T-helper 17 cell (primary cell): ENCODE results near the gene NAV2. TPM values are rescaled to one million over a fixed set of nuclear protein-coding genes. Genes with fewer than 3 reads are reported as not detected.

ENCODE experiments used
- ATAC-seq: fragments of 150-1000 bp; cut with Tn5 transposase; 2 replicates; pipeline ENCODE4 v1.10.0; 2021; ENCODE audit warnings: mild to moderate bottlenecking, moderate library complexity
- DNase-seq, 3 donors: peaks; one replicate each; pipeline versions ENCODE4 v3.0.0 to v3.0.0-alpha.2; 2020 to 2021
- H3K9me3 ChIP-seq: one replicate; pipeline ENCODE4 v1.7.0; 2013; ENCODE audit warnings: low read length, mild to moderate bottlenecking; ENCODE audit not compliant: control insufficient read depth, poor library complexity, severe bottlenecking
- H3K27ac Mint-ChIP-seq: one replicate; pipeline ENCODE4 v1.8.0; 2022; ENCODE audit warnings: mild to moderate bottlenecking, moderate library complexity, mixed read lengths
- H3K27me3 Mint-ChIP-seq: one replicate; pipeline ENCODE4 v1.8.0; 2022; ENCODE audit warnings: mixed read lengths
- H3K36me3 Mint-ChIP-seq: one replicate; pipeline ENCODE4 v1.8.0; 2022; ENCODE audit warnings: low read depth, mixed read lengths
- H3K4me1 Mint-ChIP-seq: one replicate; pipeline ENCODE4 v1.8.0; 2022; ENCODE audit warnings: mild to moderate bottlenecking, mixed read lengths
- H3K4me3 Mint-ChIP-seq: one replicate; pipeline ENCODE4 v1.8.0; 2022; ENCODE audit warnings: mild to moderate bottlenecking, moderate library complexity, mixed read lengths
- total RNA-seq, 4 donors: library from RNA in 2 of 4; stranded (reverse) in 2 of 4; gene quantifications; one replicate each; pipeline ENCODE4 v1.2.3 and lab custom pipeline; 2022 to 2026

Gene NAV2
- total RNA-seq, 2 donors from 2014 or later: 0.96 to 1.3 TPM

GRCh38 chr11:19789245-19789644, 76.6 kb downstream of the NAV2 start:
- Mint-ChIP-seq H3K27me3 (peaks cover 31% of the 10 kb centered on the region), H3K4me3 (no peak overlapping the region), H3K27ac (no peak overlapping the region), H3K36me3 (no peaks in the 10 kb centered on the region), H3K4me1 (no peaks in the 10 kb centered on the region)
- no peaks in the 10 kb centered on the region for H3K9me3 ChIP-seq
- no peak for DNase-seq
- ATAC-seq: no peak

- no peak overlapping the region for H3K4me3 Mint-ChIP-seq
- no peak overlapping the region for H3K27ac Mint-ChIP-seq
- no peaks in the 10 kb centered on the region for H3K4me1 Mint-ChIP-seq
- peaks cover 25% of the 10 kb centered on the region for H3K27me3 Mint-ChIP-seq
- ATAC-seq: no peak
- no peaks in the 10 kb centered on the region for H3K9me3 ChIP-seq
- no peak for DNase-seq
- no peaks in the 10 kb centered on the region for H3K36me3 Mint-ChIP-seq
Observed at GRCh38 chr11:19789835-19790710, 77.4 kb downstream of the NAV2 start.

- Mint-ChIP-seq H3K36me3 (no peaks in the 10 kb centered on the region), H3K4me3 (no peak overlapping the region), H3K27me3 (peaks cover 23% of the 10 kb centered on the region), H3K4me1 (no peaks in the 10 kb centered on the region), H3K27ac (no peak overlapping the region)
- ATAC-seq (no peak), DNase-seq (no peak)
- no peaks in the 10 kb centered on the region for H3K9me3 ChIP-seq
Observed at GRCh38 chr11:19790831-19791552, 78.4 kb downstream of the NAV2 start.

GRCh38 chr11:19792510-19792909, 79.9 kb downstream of the NAV2 start:
- Mint-ChIP-seq H3K4me1 (no peaks in the 10 kb centered on the region), H3K4me3 (no peak overlapping the region), H3K27me3 (peaks cover 15% of the 10 kb centered on the region), H3K27ac (no peak overlapping the region), H3K36me3 (no peaks in the 10 kb centered on the region)
- H3K9me3 ChIP-seq: no peaks in the 10 kb centered on the region
- ATAC-seq: no peak
- no peak for DNase-seq

- H3K9me3 ChIP-seq: no peaks in the 10 kb centered on the region
- no peaks in the 10 kb centered on the region for H3K36me3 Mint-ChIP-seq
- ATAC-seq (no peak), DNase-seq (no peak)
- no peaks in the 10 kb centered on the region for H3K4me1 Mint-ChIP-seq
- peaks cover 16% of the 10 kb centered on the region for H3K27me3 Mint-ChIP-seq
- no peak overlapping the region for H3K27ac Mint-ChIP-seq
- no peak overlapping the region for H3K4me3 Mint-ChIP-seq
Observed at GRCh38 chr11:19793326-19793725, 80.7 kb downstream of the NAV2 start.

GRCh38 chr11:19794161-19794560, 81.5 kb downstream of the NAV2 start:
- H3K27ac Mint-ChIP-seq: no peak overlapping the region

GRCh38 chr11:19795082-19795481, 82.4 kb downstream of the NAV2 start:
- H3K9me3 ChIP-seq: no peaks in the 10 kb centered on the region
- Mint-ChIP-seq H3K4me1 (no peaks in the 10 kb centered on the region), H3K4me3 (no peak overlapping the region), H3K36me3 (no peaks in the 10 kb centered on the region), H3K27me3 (peaks cover 28% of the 10 kb centered on the region), H3K27ac (no peak overlapping the region)
- no peak for DNase-seq
- ATAC-seq: no peak

More at GRCh38 chr11:19794161-19794560, 81.5 kb downstream of the NAV2 start:
- Mint-ChIP-seq H3K4me3 (no peak overlapping the region), H3K36me3 (no peaks in the 10 kb centered on the region), H3K27me3 (peaks cover 24% of the 10 kb centered on the region), H3K4me1 (no peaks in the 10 kb centered on the region)
- DNase-seq: no peak
- H3K9me3 ChIP-seq: no peaks in the 10 kb centered on the region
- ATAC-seq: no peak

- H3K9me3 ChIP-seq: no peaks in the 10 kb centered on the region
- no peaks in the 10 kb centered on the region for H3K36me3 Mint-ChIP-seq
- DNase-seq (no peak), ATAC-seq (no peak)
- H3K4me3 Mint-ChIP-seq: no peak overlapping the region
- H3K27ac Mint-ChIP-seq: no peak overlapping the region
- H3K4me1 Mint-ChIP-seq: peaks cover 2% of the 10 kb centered on the region
- H3K27me3 Mint-ChIP-seq: peaks cover 32% of the 10 kb centered on the region
Observed at GRCh38 chr11:19800162-19800561, 87.5 kb downstream of the NAV2 start.

- Mint-ChIP-seq H3K27me3 (peaks cover 32% of the 10 kb centered on the region), H3K4me1 (peaks cover 2% of the 10 kb centered on the region), H3K4me3 (no peak overlapping the region), H3K36me3 (no peaks in the 10 kb centered on the region), H3K27ac (no peak overlapping the region)
- H3K9me3 ChIP-seq: no peaks in the 10 kb centered on the region
- DNase-seq: no peak
- no peak for ATAC-seq
Observed at GRCh38 chr11:19800714-19801519, 88.3 kb downstream of the NAV2 start.

- H3K9me3 ChIP-seq: no peaks in the 10 kb centered on the region
- DNase-seq (no peak), ATAC-seq (no peak)
- H3K36me3 Mint-ChIP-seq: no peaks in the 10 kb centered on the region
- no peak overlapping the region for H3K4me3 Mint-ChIP-seq
- H3K4me1 Mint-ChIP-seq: peaks cover 2% of the 10 kb centered on the region
- peaks cover 36% of the 10 kb centered on the region for H3K27me3 Mint-ChIP-seq
- no peak overlapping the region for H3K27ac Mint-ChIP-seq
Observed at GRCh38 chr11:19802773-19803293, 90.2 kb downstream of the NAV2 start.

GRCh38 chr11:19803506-19803998, 90.9 kb downstream of the NAV2 start:
- no peaks in the 10 kb centered on the region for H3K9me3 ChIP-seq
- no peak overlapping the region for H3K27ac Mint-ChIP-seq
- DNase-seq (no peak), ATAC-seq (no peak)
- H3K27me3 Mint-ChIP-seq: peaks cover 31% of the 10 kb centered on the region
- H3K4me1 Mint-ChIP-seq: peaks cover 2% of the 10 kb centered on the region
- H3K36me3 Mint-ChIP-seq: no peaks in the 10 kb centered on the region
- H3K4me3 Mint-ChIP-seq: no peak overlapping the region

- no peak overlapping the region for H3K27ac Mint-ChIP-seq
- no peak for DNase-seq
- peaks cover 2% of the 10 kb centered on the region for H3K4me1 Mint-ChIP-seq
- ATAC-seq: no peak
- no peaks in the 10 kb centered on the region for H3K36me3 Mint-ChIP-seq
- no peak overlapping the region for H3K4me3 Mint-ChIP-seq
- peaks cover 19% of the 10 kb centered on the region for H3K27me3 Mint-ChIP-seq
- H3K9me3 ChIP-seq: no peaks in the 10 kb centered on the region
Observed at GRCh38 chr11:19805376-19805775, 92.7 kb downstream of the NAV2 start.

- H3K9me3 ChIP-seq: no peaks in the 10 kb centered on the region
- Mint-ChIP-seq H3K4me1 (peaks cover 2% of the 10 kb centered on the region), H3K36me3 (no peaks in the 10 kb centered on the region), H3K4me3 (no peak overlapping the region), H3K27me3 (peaks cover 17% of the 10 kb centered on the region), H3K27ac (no peak overlapping the region)
- no peak for DNase-seq
- no peak for ATAC-seq
Observed at GRCh38 chr11:19805827-19806226, 93.2 kb downstream of the NAV2 start.
